Measurements from ENCODE around the gene TGFBR3. TPM values are rescaled to one million over a fixed set of nuclear protein-coding genes. Genes with fewer than 3 reads are reported as not detected.

The TGFBR3 gene
- total and polyA plus RNA-seq, 2 of the 4 experiments (the other 2 are of a cell fraction): 3.0 to 11.3 TPM

DNA sequence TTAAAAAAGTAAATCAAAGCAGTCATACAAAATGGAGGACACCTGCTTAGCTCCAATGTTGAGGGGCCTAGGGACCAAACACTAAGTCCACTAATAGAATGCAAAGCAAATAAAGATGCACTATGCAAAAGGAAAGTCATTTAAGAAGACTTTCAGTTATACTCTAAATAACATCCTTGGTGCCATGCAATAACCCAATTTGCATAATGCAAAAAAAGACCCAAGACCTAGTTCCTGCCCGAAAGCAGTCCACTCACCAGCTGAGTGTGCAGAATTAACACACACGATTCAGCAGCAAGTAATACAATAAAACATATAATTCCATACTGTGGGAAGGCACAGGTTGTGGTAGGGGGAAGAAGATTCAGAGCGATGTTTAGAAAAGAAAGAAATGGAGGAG, 101.8 kb downstream of the TGFBR3 start:
- Histone ChIP-seq H3K4me3 (ENCODE audit: insufficient read depth, low read depth, low read length) (no peak overlapping the region), H3K27ac (ENCODE audit: insufficient read depth, low read length) (no peak overlapping the region), H3K23ac (ENCODE audit: low read depth, low read length) (no peak overlapping the region), H3K36me3 (ENCODE audit: control insufficient read depth, insufficient read depth, low read length) (no peaks in the 10 kb centered on the region; the same call in 1 of the 2 replicates), H3K18ac (ENCODE audit: low read depth, low read length) (no peak overlapping the region), H3K4me2 (ENCODE audit: low read depth, low read length) (no peak overlapping the region), H2AK5ac (ENCODE audit: low read depth, low read length) (no peak overlapping the region), H3K14ac (replicated peaks; ENCODE audit: low read depth, low read length) (no peak overlapping the region), H2AFZ (replicated peaks; ENCODE audit: low read length, poor library complexity) (no peak overlapping the region), H3K56ac (ENCODE audit: extremely low read depth, insufficient read depth, low read length) (no peak overlapping the region), H3K79me1 (ENCODE audit: low read depth in 1 of 2, low read length in 2 of 2) (peaks cover 0 to 4% of the 10 kb centered on the region in 2 experiments; a peak in 2 of 4 replicates), H4K8ac (ENCODE audit: low read depth in 2 of 2, low read length in 2 of 2) (no peak overlapping the region), H2BK15ac (ENCODE audit: low read depth, low read length) (no peak overlapping the region), H4K20me1 (ENCODE audit: insufficient read depth, low read length) (no peaks in the 10 kb centered on the region), H3K27me3 (ENCODE audit: control insufficient read depth, insufficient read depth, low read length) (no peaks in the 10 kb centered on the region), H4K91ac (ENCODE audit: insufficient read depth, low read depth, low read length) (no peak overlapping the region), H2BK120ac (ENCODE audit: low read depth, low read length) (no peak overlapping the region), H2BK20ac (ENCODE audit: low read depth, low read length) (no peak overlapping the region), H3K4me1 (ENCODE audit: control insufficient read depth, insufficient read depth, low read length) (peaks cover 18% of the 10 kb centered on the region), H3K9ac (ENCODE audit: low read depth, low read length) (no peak overlapping the region), H2AK9ac (replicated peaks; ENCODE audit: low read depth, low read length, poor library complexity) (no peak overlapping the region), H2BK5ac (ENCODE audit: low read depth, low read length, poor library complexity, severe bottlenecking) (no peak overlapping the region), H3K9me3 (ENCODE audit: control insufficient read depth, insufficient read depth, low read length) (no peaks in the 10 kb centered on the region), H4K5ac (ENCODE audit: low read depth, low read length) (no peak overlapping the region), H3K4ac (ENCODE audit: low read depth, low read length) (no peak overlapping the region), H3K9me1 (ENCODE audit: insufficient read depth, low read length) (peaks cover 15% of the 10 kb centered on the region)
- POLR2A ChIA-PET (ENCODE audit: unreplicated experiment): no interaction called here
- no TSS peak for BruUV-seq (replicated peaks)
- dilution Hi-C loops (cut with HindIII; ENCODE audit: low sequenced_read_pairs, unreplicated experiment): no loop called here
- DNase-seq: no peak
- no CpG with 5 or more reads among the region's 3 CpGs for WGBS, 2 experiments (ENCODE audit: extremely low coverage in 2 of 2, insufficient read length in 1 of 2)
- intact Hi-C loops (cut with micrococcal nuclease): loop anchor here (5.0 kb wide), 1 partner anchor 103 kb away; the partner anchor contains the start of gene TGFBR3
- ATAC-seq (ENCODE audit: low read depth): no peak
- in situ Hi-C loops (cut with MboI; ENCODE audit: low sequenced_read_pairs): no loop called here
- no peak for TF ChIP-seq FOS (IDR thresholded peaks at IDR 0.05; ENCODE audit: low read depth, low read length)
- TF ChIP-seq POLR2A (IDR thresholded peaks at IDR 0.05; ENCODE audit: low read depth, low read length): no peak
- TF ChIP-seq, protein P1, sequence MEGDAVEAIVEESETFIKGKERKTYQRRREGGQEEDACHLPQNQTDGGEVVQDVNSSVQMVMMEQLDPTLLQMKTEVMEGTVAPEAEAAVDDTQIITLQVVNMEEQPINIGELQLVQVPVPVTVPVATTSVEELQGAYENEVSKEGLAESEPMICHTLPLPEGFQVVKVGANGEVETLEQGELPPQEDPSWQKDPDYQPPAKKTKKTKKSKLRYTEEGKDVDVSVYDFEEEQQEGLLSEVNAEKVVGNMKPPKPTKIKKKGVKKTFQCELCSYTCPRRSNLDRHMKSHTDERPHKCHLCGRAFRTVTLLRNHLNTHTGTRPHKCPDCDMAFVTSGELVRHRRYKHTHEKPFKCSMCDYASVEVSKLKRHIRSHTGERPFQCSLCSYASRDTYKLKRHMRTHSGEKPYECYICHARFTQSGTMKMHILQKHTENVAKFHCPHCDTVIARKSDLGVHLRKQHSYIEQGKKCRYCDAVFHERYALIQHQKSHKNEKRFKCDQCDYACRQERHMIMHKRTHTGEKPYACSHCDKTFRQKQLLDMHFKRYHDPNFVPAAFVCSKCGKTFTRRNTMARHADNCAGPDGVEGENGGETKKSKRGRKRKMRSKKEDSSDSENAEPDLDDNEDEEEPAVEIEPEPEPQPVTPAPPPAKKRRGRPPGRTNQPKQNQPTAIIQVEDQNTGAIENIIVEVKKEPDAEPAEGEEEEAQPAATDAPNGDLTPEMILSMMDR (conservative IDR thresholded peaks at IDR 0.05; ENCODE audit: low read depth, low read length): no peak
- TF ChIP-seq RFX5 (IDR thresholded peaks at IDR 0.05; ENCODE audit: low read depth, low read length): no peak
- TF ChIP-seq CEBPB (IDR thresholded peaks at IDR 0.05; ENCODE audit: low read depth, low read length): no peak
- TF ChIP-seq RCOR1 (IDR thresholded peaks at IDR 0.05; ENCODE audit: insufficient replicate concordance, low read length): no peak
- CTCF ChIA-PET: interaction anchor here (1.6 kb wide), 1 partner anchor 46 kb away, joined by 5 read pairs; no protein-coding TSS in a partner anchor
